HG02763 (cell line): Measurements from ENCODE around the gene TRIP6.
"Not testable (repeated sequence)": the region's sequence is repeated elsewhere in the genome, so short reads cannot be mapped to it uniquely, and the experiment has no call there.

ENCODE experiments used
- ATAC-seq: cut with Tn5 transposase; IDR thresholded peaks from one replicate; pipeline ENCODE4 v1.9.1; 2021; ENCODE audit warnings: mild to moderate bottlenecking, moderate library complexity; ENCODE audit not compliant: unreplicated experiment

The TRIP6 gene

DNA sequence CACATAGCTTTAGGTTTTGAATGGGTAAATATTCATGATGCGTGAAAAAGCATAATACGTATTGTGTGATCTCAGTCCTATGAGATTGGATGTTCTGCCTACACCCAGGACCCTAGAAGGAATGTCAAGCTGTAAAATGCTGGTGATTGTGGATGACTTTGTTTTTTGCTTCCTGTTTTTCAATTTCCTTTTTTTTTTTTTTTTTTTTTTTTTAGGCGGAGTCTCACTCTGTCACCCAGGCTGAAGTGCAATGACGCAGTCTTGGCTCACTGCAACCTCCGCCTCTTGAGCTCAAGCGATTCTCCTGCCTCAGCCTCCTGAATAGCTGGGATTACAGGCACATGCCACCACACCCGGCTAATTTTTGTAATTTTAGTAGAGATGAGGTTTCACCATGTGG lies 43.3 kb downstream of the TRIP6 start:
- ATAC-seq: not testable (repeated sequence)

DNA sequence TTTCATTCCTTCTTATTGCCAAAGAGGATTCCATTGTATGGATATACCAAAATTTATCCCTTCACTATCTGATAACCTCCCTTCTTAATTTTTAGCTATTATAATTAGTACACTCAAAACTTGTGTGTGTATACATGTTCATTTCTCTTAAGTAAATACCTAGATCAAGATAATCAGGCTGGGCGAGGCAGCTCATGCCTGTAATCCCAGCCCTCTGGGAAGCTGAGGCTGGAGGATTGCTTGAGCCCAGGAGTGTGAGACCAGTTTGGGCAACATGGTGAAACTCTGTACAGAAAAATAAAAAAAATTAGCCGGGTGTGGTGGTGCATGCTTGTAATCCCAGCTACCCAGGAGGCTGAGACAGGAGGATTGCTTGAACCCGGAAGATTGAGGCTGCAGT lies 44.3 kb downstream of the TRIP6 start:
- ATAC-seq: no peak

DNA sequence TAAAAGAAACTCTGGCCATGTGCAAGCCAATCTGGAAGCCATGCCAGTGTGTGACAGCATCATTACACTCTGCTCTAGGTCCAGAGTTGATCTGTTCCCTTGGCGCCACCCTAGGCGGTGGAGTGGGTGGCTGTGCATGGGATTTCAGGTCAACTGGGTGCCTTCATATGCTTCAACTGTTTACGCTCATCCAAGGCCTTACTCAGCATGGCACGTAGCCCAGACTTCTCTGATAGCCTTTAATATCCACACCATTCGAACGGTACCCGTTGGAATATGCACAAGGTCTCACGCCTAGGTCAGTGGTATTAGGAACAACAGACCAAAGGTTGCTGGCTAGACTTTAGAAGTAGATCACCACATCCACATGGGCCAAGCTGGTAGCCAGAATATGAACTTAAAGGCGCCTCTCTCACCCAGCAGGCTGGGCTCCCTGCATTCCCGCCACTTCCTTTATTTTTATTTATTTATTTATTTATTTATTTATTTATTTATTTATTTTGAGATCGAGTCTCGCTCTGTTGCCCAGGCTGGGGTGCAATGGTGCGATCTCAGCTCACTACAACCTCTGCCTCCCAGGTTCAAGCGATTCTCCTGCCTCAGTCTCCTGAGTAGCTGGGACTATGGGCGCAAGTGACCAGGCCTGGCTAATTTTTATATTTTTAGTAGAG lies 47.2 kb downstream of the TRIP6 start:
- no peak for ATAC-seq

DNA sequence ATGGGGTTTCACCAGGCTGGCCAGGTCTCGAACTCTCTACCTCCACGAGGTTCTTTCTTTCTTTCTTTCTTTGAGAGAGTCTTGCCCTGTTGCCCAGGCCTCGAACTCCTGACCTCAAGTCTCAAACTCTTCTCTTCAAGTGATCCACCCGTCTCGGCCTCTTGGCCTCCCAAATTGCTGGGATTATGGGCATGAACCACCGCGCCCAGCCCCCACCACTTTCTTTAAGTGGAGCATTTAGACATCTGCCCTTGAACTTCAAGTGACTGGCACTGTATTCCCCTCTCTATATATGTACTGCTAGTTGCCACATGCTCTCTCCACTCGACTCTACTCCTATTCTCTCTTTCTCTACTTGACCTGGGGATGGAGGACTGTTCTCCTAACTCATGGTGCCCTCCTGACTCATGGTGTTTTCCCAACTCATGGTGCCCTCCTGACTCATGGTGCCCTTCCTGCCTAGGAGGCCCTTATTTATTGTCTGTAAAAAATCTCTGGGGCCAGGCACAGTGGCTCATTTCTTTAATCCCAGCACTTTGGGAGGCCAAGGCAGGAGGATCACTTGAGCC lies 47.8 kb downstream of the TRIP6 start:
- ATAC-seq: no peak

DNA sequence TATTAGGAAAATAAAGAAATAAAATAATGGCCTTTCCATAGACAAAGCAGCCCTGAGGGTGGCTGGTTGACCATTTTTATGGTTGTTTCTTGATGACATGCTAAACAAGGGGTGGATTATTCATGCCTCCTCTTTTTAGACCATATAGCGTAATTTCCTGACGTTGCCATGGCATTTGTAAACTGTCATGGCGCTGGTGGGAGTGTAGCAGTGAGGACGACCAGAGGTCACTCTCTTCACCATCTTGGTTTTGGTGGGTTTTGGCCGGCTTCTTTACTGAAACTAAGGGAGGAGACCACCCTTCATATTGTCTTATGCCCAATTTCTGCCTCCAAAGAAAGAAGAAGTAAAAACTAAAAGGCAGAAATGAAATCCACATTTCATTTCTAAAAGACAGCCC lies 52.1 kb downstream of the TRIP6 start:
- ATAC-seq: not testable (repeated sequence)

DNA sequence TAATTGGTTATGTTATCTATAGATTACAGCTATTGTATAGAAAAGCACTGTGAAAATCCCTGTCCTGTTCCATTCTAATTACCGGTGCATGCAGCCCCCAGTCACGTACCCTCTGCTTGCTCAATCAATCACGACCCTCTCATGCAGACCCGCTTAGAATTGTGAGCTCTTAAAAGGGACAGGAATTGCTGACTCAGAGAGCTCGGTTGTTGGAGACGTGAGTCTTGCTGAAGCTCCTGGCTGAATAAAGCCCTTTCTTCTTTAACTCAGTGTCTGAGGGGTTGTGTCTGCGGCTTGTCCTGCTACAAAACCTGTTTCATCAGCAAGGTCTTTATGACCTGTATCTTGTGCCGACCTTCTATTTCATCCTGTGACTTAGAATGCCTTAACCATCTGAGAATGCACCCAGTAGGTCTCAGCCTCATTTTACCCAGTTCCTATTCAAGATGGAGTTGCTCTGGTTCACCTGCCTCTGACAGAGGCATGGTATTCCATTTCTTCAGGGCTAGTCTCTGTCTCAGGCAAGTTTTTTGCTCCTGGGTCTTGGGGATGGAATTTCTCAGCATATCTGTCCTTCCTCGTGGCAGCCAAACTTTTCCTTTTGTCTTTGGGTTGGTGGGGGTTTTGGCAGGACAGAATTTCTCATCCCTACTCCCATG lies 52.7 kb downstream of the TRIP6 start:
- ATAC-seq: not testable (repeated sequence)

DNA sequence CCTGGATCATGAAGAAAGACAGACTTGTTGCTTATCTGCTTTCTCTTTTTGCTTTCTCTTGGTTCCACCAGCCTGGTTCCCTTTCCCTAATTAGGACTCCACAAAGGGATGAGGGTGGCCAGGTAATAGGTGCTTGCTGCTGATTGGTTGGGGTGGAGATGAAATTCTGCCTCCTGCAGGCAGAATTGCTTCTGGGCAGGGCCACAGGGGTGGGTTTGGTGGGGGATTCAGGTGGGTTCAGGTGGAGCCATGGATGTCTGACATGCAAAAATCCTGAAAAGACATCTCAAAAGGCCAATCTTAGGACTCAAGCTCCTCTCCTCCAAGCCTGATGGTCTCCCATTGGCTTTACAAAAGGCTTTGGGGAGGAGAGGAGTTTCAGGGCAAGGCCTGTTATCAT lies 53.9 kb downstream of the TRIP6 start:
- ATAC-seq: no peak
